HepG2 (cell line): ENCODE measurements around the gene CDH22. TPM values are rescaled to one million over a fixed set of nuclear protein-coding genes. Genes with fewer than 3 reads are reported as not detected.

Source experiments
- ATAC-seq: fragments of 200-7000 bp; cut with Tn5 transposase; 3 replicates; pipeline ENCODE4 v1.9.1; 2020; ENCODE audit warnings: mild to moderate bottlenecking, moderate library complexity
- BruUV-seq: library from RNA; stranded (reverse); fragments of 400-500 nt; replicated peaks from 2 replicates; lab custom pipeline; 2021; lab: Mats Ljungman, UMichigan
- CTCF ChIA-PET: fragments of 300-600 bp; formaldehyde crosslinking; extraction: SDS; loops from one replicate; lab custom pipeline; 2021; ENCODE audit warnings: low total read pairs, inconsistent platforms, low intra/inter-chr PET ratio; lab: Yijun Ruan, JAX
- POLR2A ChIA-PET: fragments of 350-600 bp; sonication (Branson Sonifier 250); formaldehyde crosslinking; loops from one replicate; lab custom pipeline; 2020; ENCODE audit warnings: antibody characterized with exemption, inconsistent platforms; lab: Yijun Ruan, JAX
- DNase-seq: peaks from one replicate; pipeline ENCODE4 v3.0.0-alpha.2; 2015; ENCODE audit warnings: low spot score
- FAIRE-seq: peaks from 3 replicates; lab custom pipeline; 2011; peaks lifted over from hg19 to GRCh38; lab: Jason Lieb, UNC
- H2AFZ ChIP-seq: one replicate; pipeline ENCODE4 v1.6.1; 2011; ENCODE audit warnings: low read length, inconsistent platforms
- H3K27ac ChIP-seq: fragments of 300-600 bp; 3 replicates; pipeline ENCODE4 v1.8.0; 2011; ENCODE audit warnings: mixed run types, mild to moderate bottlenecking, mixed read lengths, low read length, inconsistent platforms; ENCODE audit not compliant: insufficient read depth; ENCODE audit errors: extremely low read length
- H3K27me3 ChIP-seq, 2 experiments: fragments of 200-600 bp in 1 of 2; 2 replicates in 1 of 2; 3 replicates in 1 of 2; pipeline versions ENCODE4 v1.6.0 to v1.8.0; 2011; ENCODE audit warnings: low read length in 2 of 2, mild to moderate bottlenecking in 2 of 2, moderate library complexity in 2 of 2, inconsistent platforms in 1 of 2; ENCODE audit not compliant: insufficient read depth in 2 of 2, control insufficient read depth in 1 of 2
- H3K36me3 ChIP-seq, 2 experiments: fragments of 200-600 bp in 1 of 2; replicated peaks in 1 of 2; 2 replicates in 1 of 2; 3 replicates in 1 of 2; pipeline versions ENCODE4 v1.5.1 to v1.8.0; 2011; ENCODE audit warnings: low read length in 2 of 2, inconsistent platforms in 1 of 2; ENCODE audit not compliant: insufficient read depth in 2 of 2, control insufficient read depth in 1 of 2
- H3K4me1 ChIP-seq: 2 replicates; pipeline ENCODE4 v1.5.1; 2012; ENCODE audit warnings: low read length, inconsistent platforms; ENCODE audit not compliant: insufficient read depth
- H3K4me2 ChIP-seq: 2 replicates; pipeline ENCODE4 v1.6.0; 2011; ENCODE audit warnings: low read depth, low read length, inconsistent platforms
- H3K4me3 ChIP-seq, 3 experiments: fragments of 200-600 bp in 1 of 3; sonication (generic), shearing (Covaris generic) in 1 of 3; replicated peaks in 1 of 3; 2 replicates each; pipeline ENCODE4 v1.5.1; 2011 to 2016; ENCODE audit warnings: low read length in 3 of 3, inconsistent platforms in 2 of 3, low read depth in 2 of 3, mild to moderate bottlenecking in 2 of 3, control low read depth in 1 of 3, mixed read lengths in 1 of 3; ENCODE audit not compliant: insufficient read depth in 1 of 3
- H3K79me2 ChIP-seq: one replicate; pipeline ENCODE4 v1.6.1; 2011; ENCODE audit warnings: low read length, inconsistent platforms; ENCODE audit not compliant: insufficient read depth
- H3K9ac ChIP-seq: 2 replicates; pipeline ENCODE4 v1.6.0; 2011; ENCODE audit warnings: mild to moderate bottlenecking, low read depth, low read length, inconsistent platforms; ENCODE audit not compliant: insufficient read depth
- H3K9me3 ChIP-seq: 2 replicates; pipeline ENCODE4 v1.5.1; 2012; ENCODE audit warnings: mild to moderate bottlenecking, low read length
- H4K20me1 ChIP-seq: 2 replicates; pipeline ENCODE4 v1.6.0; 2011; ENCODE audit warnings: inconsistent platforms, mild to moderate bottlenecking, low read length, moderate library complexity; ENCODE audit not compliant: insufficient read depth
- FOXK2 ChIP-seq: fragments of 450-650 bp; IDR thresholded peaks from 2 replicates; pipeline ENCODE4 v1.6.1; 2016
- MYC ChIP-seq: sonication (generic); formaldehyde crosslinking; IDR thresholded peaks from 2 replicates; pipeline ENCODE4 v1.9.0; 2021; ENCODE audit warnings: missing genetic modification reagents, borderline replicate concordance
- NBN ChIP-seq: fragments of 450-650 bp; conservative IDR thresholded peaks from 2 replicates; pipeline ENCODE4 v1.6.1; 2017
- ZNF546 ChIP-seq: sonication (generic); formaldehyde crosslinking; conservative IDR thresholded peaks from 2 replicates; pipeline ENCODE4 v1.8.1; 2023; ENCODE audit warnings: mild to moderate bottlenecking, missing genetic modification reagents
- ZNF629 ChIP-seq: sonication (generic); formaldehyde crosslinking; conservative IDR thresholded peaks from 2 replicates; pipeline ENCODE4 v1.5.0; 2020; ENCODE audit warnings: missing genetic modification reagents
- ZSCAN25 ChIP-seq: sonication (generic); formaldehyde crosslinking; IDR thresholded peaks from 2 replicates; pipeline ENCODE4 v1.8.0; 2022; ENCODE audit warnings: mild to moderate bottlenecking, missing genetic modification reagents
- WGBS: methylation state at CpG from one replicate; pipeline ENCODE4 v1.1.6; 2017; ENCODE audit warnings: low lambda C conversion rate; 5-methylcytosine and 5-hydroxymethylcytosine counted together
- in situ Hi-C: cut with HindIII; loops from 2 replicates; pipeline ENCODE4 v1.10.0; 2017; ENCODE audit warnings: low pct_unique_long_range_greater_than_20kb; ENCODE audit not compliant: extremely low pct_ligation_motif_present
- intact Hi-C: fragments of 100-400 bp; cut with micrococcal nuclease; formaldehyde crosslinking; loops from one replicate; pipeline ENCODE4 v1.10.0; 2022; ENCODE audit not compliant: unreplicated experiment
- polyA plus RNA-seq, 8 experiments: library from polyadenylated mRNA; depleted of rRNA in 3 of 8; stranded (reverse) in 7 of 8; unstranded in 1 of 8; fragments of >200 nt; fragmentation: Illumina TruSeq in 4 of 8; extraction: Trizol in 4 of 8; gene quantifications; 2 replicates each; pipeline versions ENCODE4 v1.2.1 to v1.2.3, GENCODE V29; 2011 to 2016; ENCODE audit warnings: low read depth in 4 of 8, missing spikeins in 1 of 8, mixed read lengths in 1 of 8; ENCODE audit not compliant: insufficient read depth in 1 of 8
- total RNA-seq, 5 experiments: library from RNA; depleted of rRNA; stranded (reverse); fragments of >200 nt; fragmentation: Illumina TruSeq; extraction: Trizol; gene quantifications; 2 replicates each; pipeline ENCODE4 v1.2.3, GENCODE V29; 2016; ENCODE audit warnings: low read depth in 1 of 5
- TF ChIP-seq, protein P1 (sequence below): fragments of 450-650 bp; IDR thresholded peaks from 2 replicates; pipeline ENCODE4 v1.6.1; 2016

Gene CDH22
- total and polyA plus RNA-seq, 2 of the 13 experiments (the other 11 are each of a cell fraction or from before 2014, with no cell fraction given), result not detected

DNA sequence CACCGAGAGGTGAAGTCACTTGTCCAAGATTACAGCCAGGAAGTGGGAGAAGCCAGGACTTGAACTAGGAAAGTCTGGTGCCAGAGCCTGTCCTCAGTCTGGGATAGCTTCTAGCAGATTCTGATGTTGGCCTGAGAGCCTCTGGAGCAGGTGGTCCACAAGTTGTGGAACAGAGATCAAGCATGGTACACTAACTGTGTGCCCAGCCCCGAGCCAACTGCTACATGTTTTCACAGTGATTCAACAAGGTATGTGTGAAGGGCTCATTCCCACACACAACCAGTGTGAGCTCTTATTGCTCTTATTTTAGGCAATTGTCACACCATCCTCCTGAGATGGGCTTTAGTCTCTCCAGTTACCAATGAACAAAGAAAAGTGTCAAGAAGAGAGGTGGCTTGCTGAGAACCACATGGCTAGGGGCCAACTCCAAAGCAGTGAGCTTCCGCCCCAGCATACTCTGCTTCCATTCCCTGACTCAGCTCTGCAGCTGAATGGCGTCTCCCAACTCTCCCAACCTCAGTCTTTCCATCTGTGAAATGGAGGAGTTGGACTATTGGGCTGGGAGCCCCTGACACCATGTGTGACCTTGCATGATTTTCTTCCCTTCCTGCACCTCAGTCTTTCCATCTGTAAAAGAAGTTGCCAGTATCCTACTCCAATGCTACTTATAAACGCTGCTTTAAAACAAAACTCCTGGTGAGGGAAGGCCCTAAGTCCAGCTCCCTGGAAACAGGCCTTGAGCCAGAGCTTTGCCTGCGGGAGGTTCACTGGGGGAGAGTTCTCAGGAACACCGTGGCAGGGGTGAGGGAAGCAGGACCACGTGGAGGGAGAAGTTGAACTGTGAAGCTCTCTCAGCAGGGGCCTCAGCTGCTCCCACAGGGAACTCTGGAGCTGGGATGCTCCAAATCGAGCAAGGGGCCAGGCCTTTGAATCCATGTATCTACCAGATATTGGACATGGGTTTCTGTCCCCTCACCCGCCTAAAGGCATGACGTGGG lies 40.9 kb downstream of the CDH22 start:
- Histone ChIP-seq H3K36me3 (no peaks in the 10 kb centered on the region), H3K4me3 (no peak overlapping the region), H3K79me2 (no peaks in the 10 kb centered on the region), H2AFZ (no peak overlapping the region), H3K4me2 (no peak overlapping the region)
- in situ Hi-C loops, result no loop called here
- WGBS, result 7% methylated on average over 11 of the region's 11 CpGs
- BruUV-seq, result no TSS peak
- no peak for ATAC-seq
- TF ChIP-seq MYC (CRISPR knock-in tag), result 0 out of 2 replicates have a peak, but pooled peaks have one; percentile 24
- TF ChIP-seq ZSCAN25 (CRISPR knock-in tag), result no peak
- peak; percentile 85 for TF ChIP-seq ZNF629
- TF ChIP-seq, protein P1, sequence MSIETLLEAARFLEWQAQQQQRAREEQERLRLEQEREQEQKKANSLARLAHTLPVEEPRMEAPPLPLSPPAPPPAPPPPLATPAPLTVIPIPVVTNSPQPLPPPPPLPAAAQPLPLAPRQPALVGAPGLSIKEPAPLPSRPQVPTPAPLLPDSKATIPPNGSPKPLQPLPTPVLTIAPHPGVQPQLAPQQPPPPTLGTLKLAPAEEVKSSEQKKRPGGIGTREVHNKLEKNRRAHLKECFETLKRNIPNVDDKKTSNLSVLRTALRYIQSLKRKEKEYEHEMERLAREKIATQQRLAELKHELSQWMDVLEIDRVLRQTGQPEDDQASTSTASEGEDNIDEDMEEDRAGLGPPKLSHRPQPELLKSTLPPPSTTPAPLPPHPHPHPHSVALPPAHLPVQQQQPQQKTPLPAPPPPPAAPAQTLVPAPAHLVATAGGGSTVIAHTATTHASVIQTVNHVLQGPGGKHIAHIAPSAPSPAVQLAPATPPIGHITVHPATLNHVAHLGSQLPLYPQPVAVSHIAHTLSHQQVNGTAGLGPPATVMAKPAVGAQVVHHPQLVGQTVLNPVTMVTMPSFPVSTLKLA, result peak; percentile 56
- TF ChIP-seq, all 625 proteins: peak for 3
- H3K27me3 ChIP-seq, result peaks cover 0 to 16% of the 10 kb centered on the region in 2 experiments; a peak in 2 of 5 replicates
- intact Hi-C loops, result no loop called here
- H4K20me1 ChIP-seq, result no peaks in the 10 kb centered on the region; the same call in 1 of the 2 replicates
- no peaks in the 10 kb centered on the region for H3K4me1 ChIP-seq
- ChIA-PET CTCF (no interaction called here), POLR2A (no interaction called here)
- H3K27ac ChIP-seq, result no peak overlapping the region
- no peaks in the 10 kb centered on the region for H3K9me3 ChIP-seq
- FAIRE-seq (no peak), DNase-seq (no peak)
- H3K9ac ChIP-seq, result no peak overlapping the region

DNA sequence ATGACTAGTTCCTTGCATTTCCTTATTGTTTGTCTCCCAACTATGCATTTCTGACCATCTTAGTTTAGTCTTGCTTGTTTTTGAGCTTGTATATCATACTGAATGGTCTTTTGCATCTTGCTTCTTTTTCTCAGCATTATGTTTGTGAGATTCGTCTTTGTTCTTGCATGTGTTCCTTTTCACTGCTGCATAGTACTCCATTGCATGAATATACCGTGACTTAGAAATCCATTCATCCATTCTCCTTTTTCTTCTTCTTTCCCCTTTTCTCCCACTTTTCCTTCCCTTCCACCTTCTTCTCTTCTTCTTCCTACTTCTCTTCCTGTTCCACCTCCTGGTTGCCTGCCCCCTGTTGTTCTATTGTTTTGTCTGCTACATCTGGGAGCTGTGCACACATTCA lies 42.8 kb downstream of the CDH22 start:
- TF ChIP-seq NBN, result 0 out of 2 replicates have a peak, but pooled peaks have one; percentile 30
- no peak for TF ChIP-seq ZNF546
- TF ChIP-seq FOXK2, result 0 out of 2 replicates have a peak, but pooled peaks have one; percentile 38
- ChIA-PET CTCF (no interaction called here), POLR2A (no interaction called here)
- Histone ChIP-seq H3K4me3 (no peak overlapping the region), H3K27ac (no peak overlapping the region), H3K4me2 (no peak overlapping the region), H2AFZ (no peak overlapping the region), H3K79me2 (no peaks in the 10 kb centered on the region), H3K27me3 (peaks cover 0 to 16% of the 10 kb centered on the region in 2 experiments; a peak in 2 of 5 replicates), H4K20me1 (no peaks in the 10 kb centered on the region; the same call in 1 of the 2 replicates), H3K9ac (no peak overlapping the region), H3K9me3 (no peaks in the 10 kb centered on the region), H3K36me3 (no peaks in the 10 kb centered on the region), H3K4me1 (no peaks in the 10 kb centered on the region)
- DNase-seq (no peak), FAIRE-seq (no peak), ATAC-seq (no peak)
- in situ Hi-C loops, result no loop called here
- intact Hi-C loops, result no loop called here
- no TSS peak for BruUV-seq
- 3% methylated on average over 2 of the region's 2 CpGs for WGBS
